DMS79 (cell line): ENCODE results near the gene HELZ2.
"Not testable (repeated sequence)": the region's sequence is repeated elsewhere in the genome, so short reads cannot be mapped to it uniquely, and the experiment has no call there.

Experiments used
- DNase-seq: peaks from one replicate; lab custom pipeline; 2025; lab: John Stamatoyannopoulos, UW

HELZ2 gene, protein sequence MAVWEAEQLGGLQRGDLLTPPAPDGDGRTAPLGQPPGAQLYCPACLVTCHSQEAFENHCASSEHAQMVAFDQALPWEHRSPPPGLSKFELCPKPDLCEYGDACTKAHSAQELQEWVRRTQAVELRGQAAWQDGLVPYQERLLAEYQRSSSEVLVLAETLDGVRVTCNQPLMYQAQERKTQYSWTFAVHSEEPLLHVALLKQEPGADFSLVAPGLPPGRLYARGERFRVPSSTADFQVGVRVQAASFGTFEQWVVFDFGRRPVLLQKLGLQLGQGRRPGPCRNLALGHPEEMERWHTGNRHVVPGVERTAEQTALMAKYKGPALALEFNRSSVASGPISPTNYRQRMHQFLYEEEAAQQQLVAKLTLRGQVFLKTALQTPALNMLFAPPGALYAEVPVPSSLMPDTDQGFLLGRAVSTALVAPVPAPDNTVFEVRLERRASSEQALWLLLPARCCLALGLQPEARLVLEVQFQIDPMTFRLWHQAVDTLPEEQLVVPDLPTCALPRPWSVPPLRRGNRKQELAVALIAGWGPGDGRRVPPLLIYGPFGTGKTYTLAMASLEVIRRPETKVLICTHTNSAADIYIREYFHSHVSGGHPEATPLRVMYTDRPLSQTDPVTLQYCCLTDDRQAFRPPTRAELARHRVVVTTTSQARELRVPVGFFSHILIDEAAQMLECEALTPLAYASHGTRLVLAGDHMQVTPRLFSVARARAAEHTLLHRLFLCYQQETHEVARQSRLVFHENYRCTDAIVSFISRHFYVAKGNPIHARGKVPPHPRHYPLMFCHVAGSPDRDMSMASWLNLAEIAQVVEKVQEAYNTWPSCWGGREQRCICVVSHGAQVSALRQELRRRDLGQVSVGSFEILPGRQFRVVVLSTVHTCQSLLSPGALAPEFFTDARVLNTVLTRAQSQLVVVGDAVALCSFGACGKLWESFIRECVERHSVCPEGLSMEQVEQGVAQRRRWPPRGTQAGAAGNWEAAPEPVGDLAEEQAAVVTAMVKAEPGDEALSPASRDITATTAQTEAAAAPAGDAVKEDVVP (N-terminal part only)

DNA sequence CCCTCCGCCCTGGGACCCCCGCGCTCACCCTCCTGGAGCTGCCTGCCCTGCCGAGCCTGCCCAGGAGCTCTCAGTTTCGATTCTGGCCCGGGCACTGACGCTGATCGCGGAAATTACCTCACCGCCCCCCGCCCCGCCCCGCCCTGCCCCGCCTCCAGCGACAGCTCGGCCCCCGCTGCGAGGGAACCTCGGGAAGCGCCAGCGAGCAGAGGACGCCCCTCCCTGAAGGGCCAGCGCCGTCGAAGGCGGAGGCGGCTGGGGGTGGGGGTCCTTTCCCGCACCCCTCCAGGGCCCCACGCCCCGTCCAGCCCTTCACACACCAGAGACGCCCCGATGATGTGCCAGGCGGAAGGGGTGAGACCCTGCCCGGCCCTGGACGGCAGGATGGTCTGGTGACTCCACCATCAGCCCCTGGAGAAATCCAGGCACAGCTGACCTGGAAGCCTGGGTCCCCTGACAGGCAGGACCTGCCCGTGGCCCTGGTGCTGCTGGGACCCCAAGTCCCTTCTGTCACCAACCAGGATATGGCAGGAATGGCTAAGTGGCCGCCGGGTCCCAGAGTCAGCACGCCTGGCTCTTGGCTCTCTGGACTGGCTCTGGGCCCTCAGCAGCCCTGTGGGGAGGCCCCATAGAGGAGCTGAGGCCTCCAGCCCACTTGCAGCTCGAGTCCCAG, at the start of gene HELZ2:
Gene HELZ2 (minus strand): TSS at position 84 of the 673 bp plus-strand sequence. CDS start 1,854 bp downstream, outside the sequence.
- DNase-seq: peak; percentile 42

DNA sequence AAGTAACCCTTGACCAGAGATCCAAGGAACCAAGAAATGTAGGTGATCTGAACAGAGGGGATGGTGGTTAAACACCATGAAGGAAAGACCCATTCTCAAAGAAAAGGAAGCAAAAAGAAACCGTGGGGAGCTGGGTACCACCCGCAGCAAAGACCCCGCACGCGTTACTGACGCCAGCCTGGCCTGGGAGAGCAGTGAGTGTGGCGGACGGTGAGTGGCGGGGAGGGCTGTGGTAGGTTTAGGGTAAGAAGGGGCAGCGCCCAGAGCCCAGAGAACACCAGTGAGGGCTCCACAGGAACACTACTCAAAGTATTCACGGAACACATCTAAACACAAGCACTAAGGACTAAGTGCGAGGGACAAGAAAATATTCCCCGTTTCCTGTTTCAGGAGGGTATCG, 48.7 kb upstream of the HELZ2 start:
- no peak for DNase-seq

GRCh38 chr20:63622096-63622495, 48.1 kb upstream of the HELZ2 start:
- no peak for DNase-seq

GRCh38 chr20:63620991-63621390, 47.0 kb upstream of the HELZ2 start:
- DNase-seq: no peak

DNA sequence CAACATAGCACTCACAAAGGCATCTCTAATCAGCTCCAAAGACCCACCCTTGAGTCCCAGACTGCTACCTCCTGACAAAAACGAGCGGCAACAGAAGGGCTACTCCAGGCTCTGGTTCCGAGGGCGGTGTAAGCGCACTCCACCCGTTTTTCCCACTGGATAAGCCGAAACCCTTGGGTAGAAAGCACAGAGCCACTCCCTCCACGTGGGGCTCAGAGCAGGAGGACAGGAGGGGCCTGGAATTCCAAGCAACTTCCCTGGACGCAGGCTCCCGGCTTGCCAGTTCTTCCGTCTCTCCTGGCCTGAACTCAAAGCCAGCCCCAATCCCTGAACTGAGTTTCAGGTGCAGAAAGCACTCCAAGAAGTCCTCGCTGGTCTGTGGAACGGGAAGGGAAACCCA, 45.5 kb upstream of the HELZ2 start:
- DNase-seq: no peak

DNA sequence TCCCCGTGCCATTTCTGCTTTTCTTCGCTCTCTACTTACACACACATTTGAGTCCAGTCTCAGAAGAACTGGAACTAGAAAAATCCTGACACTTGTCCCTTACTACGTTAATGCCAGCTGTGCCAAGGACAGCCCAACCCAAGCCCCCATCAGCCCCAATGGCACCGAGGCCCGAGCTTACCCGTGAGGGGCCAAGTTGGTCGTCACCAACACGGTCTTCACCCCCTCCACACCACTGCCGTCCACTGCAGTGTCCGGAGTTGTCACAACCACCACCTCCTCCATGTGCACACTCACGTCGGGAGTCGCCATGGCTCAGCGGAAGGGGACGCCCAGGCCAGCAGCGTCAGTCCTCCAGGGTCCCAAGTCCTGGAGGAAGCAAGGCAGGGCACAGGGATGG, 45.0 kb upstream of the HELZ2 start:
- no peak for DNase-seq

DNA sequence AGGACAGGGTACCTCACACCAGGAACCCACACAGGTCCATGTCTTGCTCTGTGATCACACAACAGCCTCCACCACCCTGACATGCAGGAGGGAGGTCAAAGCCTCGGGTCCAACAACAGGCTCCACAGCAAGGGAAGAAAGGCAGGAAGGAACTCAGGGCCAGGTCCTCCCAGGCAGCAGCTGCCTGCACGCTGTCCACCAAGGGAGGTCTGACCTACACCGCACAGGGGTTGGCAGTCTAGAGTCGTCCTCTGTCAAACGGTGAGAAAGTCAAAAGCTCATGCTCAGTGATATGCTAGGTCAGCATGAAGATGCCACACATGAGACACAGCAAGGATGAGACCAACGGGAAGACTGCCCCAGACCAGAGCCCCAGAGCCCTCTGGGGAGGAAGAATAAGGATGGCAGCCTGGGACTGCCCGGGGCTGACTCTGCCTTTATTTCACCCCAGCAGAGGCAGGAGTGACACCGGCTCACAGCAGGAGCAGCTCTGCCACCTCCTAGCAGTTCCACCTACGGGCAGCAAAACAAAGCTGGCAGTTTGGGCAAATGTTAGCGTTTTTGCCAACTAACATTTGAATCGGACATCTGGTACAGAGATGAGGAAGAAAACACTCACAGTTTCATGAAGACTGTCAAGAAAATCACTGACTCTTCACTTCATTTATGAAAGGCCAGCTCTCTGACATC, 44.4 kb upstream of the HELZ2 start:
- DNase-seq: no peak

- DNase-seq: no peak
These were observed 43.8 kb upstream of the HELZ2 start for GRCh38 chr20:63617876-63618265.

GRCh38 chr20:63617092-63617875, 43.2 kb upstream of the HELZ2 start:
- no peak for DNase-seq

- not testable (repeated sequence) for DNase-seq
These were observed 40.0 kb upstream of the HELZ2 start for GRCh38 chr20:63613863-63614594.

DNA sequence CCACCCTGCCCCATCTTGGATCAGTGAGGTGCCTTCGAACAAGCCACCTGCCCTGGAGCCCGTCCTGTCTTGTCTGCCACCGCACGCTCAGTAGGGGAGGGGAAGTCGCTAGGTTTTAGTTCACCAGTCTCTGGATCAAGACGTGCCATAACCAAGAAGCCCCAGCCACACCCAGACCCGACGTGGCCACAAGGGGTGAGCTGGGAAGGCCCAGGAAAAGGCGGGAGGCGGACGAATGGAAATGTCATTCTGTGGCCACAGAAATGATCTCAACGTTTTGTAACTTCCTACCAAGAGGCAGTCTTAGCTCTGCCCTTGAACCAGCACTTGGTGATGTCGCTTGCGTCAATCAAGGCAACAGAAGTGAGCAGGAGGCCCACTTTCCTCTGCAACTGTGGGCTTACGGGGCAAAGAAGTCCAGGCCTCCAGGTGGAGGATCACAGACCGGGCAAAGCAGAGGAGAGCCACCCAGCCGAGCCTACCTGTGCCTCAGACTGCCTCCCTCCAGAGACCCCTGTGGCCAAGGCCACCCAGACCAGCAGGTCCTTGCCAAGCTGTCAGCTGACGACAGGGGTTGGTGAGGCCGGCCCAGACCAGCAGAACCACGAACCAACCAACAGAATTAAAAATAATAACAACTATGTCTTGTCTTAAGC, 38.4 kb upstream of the HELZ2 start:
- no peak for DNase-seq

DNA sequence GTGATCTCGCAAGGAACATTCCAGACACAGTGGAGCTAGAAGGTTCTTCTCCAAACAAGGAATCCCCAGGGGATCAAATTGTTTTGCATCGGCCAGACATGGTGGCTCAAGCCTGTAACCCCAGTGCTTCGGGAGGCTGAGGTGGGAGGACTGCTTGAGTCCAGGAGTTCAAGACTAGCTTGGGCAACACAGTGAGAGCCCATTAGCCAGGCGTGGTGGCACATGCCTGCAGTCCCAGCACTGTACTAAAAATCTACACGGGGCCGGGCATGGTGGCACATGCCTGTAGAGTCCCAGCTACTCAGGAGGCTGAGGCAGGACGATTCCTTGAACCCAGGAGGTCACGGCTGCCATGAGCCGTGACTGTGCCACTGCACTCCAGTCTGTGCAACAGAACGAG, 37.6 kb upstream of the HELZ2 start:
- DNase-seq: no peak

- DNase-seq: peak; percentile 54
These were observed 36.8 kb upstream of the HELZ2 start for GRCh38 chr20:63610581-63611435.

- DNase-seq: no peak
These were observed 32.6 kb upstream of the HELZ2 start for GRCh38 chr20:63606686-63607085.

DNA sequence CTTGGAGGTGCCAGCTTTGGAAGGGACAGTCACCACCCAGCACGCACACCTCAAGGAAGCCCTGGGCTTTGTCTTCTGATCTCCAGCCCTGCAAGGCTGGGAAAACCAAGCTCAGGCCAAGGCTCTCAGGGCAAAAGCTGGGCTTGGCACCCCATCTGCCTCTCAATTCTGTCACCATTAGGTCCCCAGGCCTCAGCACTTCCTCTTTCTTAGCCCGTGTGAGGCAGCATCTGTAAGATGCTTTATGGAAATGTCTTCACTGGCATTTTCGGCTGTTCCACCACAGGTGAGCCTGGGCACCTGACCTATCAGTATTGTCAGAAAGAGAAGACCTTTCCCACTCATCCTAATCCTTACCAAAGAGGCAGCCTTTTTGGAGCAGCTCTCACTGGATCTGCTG, 28.3 kb upstream of the HELZ2 start:
- no peak for DNase-seq

GRCh38 chr20:63601679-63602078, 27.6 kb upstream of the HELZ2 start:
- DNase-seq: not testable (repeated sequence)

DNA sequence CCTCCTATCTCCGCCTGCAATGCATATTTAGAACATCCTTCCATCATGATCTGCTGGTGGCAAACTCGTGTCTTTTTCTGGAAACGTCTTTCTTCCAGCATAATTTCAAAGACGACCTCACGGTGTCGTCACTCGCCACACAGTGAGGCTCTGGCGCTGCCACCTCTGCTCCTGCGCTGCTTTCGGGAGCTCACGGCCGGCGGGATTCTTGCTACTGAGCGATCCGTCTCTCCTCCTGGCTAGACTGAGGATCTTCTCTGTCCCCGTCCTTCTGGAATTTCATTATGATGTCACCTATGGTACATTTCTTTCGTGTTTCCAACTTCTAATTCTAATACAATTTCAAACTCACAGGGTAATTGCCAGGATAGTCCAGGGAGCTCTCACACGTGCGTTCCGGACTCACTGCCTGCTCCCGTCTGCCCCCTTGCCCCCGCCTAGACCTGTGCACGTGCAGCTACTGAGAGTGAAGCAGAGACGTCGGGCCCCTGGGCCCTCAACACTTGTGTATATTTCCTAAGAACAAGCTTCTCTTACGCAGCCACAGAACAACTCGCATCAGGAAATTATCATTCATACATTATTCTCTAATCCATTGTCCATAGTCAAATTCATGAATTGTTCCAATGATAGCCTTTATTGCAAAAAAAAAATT, 25.5 kb upstream of the HELZ2 start:
- DNase-seq: no peak
